ENCODE measurements around the gene TAF1C. TPM values are rescaled to one million over a fixed set of nuclear protein-coding genes. Genes with fewer than 3 reads are reported as not detected.

The TAF1C gene
- total and polyA plus RNA-seq, 2 experiments from 2014 or later: 37.2 to 57.4 TPM

DNA sequence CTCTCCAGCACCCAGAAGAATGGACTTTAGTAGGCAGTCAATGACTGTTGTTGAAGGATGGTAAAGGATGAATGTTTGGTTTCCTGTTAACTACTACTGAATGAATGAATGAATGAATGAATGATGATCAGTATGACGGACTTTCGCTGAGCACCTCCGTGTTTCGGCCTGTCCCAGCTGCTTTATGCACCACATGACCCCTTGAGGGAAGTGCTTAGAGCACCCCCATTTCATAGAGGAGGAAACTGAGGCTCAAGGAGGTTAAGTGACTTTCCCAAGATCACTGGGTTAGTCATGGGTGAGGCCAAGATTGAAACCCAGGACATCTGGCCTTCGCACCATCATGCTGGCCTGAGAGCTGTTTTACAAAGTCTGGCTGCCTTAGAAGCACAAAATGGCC, 46.1 kb upstream of the TAF1C start:
- Histone ChIP-seq H3K79me2 (replicated peaks; ENCODE audit: insufficient read depth) (no peaks in the 10 kb centered on the region), H3K27ac (ENCODE audit: low read depth) (no peak overlapping the region)

More for the DNA sequence above, 46.1 kb upstream of the TAF1C start:
- Histone ChIP-seq H3K9me2 (ENCODE audit: insufficient read depth) (no peaks in the 10 kb centered on the region), H3K4me3 (no peak overlapping the region), H3K36me3 (ENCODE audit: insufficient read depth) (no peaks in the 10 kb centered on the region), H3K27me3 (ENCODE audit: insufficient read depth) (no peaks in the 10 kb centered on the region), H3K4me1 (ENCODE audit: insufficient read depth) (peaks cover 2% of the 10 kb centered on the region), H3F3A (replicated peaks; ENCODE audit: low read depth) (no peaks in the 10 kb centered on the region), H2AFZ (no peak overlapping the region), H3K4me2 (no peak overlapping the region), H4K20me1 (replicated peaks; ENCODE audit: insufficient read depth) (no peaks in the 10 kb centered on the region)
- no peak for ATAC-seq
- DNase-seq (ENCODE audit: low spot score): no peak
- TF ChIP-seq ZNF114 (CRISPR knock-in tag; IDR thresholded peaks at IDR 0.05): no peak
- TF ChIP-seq, protein P1, sequence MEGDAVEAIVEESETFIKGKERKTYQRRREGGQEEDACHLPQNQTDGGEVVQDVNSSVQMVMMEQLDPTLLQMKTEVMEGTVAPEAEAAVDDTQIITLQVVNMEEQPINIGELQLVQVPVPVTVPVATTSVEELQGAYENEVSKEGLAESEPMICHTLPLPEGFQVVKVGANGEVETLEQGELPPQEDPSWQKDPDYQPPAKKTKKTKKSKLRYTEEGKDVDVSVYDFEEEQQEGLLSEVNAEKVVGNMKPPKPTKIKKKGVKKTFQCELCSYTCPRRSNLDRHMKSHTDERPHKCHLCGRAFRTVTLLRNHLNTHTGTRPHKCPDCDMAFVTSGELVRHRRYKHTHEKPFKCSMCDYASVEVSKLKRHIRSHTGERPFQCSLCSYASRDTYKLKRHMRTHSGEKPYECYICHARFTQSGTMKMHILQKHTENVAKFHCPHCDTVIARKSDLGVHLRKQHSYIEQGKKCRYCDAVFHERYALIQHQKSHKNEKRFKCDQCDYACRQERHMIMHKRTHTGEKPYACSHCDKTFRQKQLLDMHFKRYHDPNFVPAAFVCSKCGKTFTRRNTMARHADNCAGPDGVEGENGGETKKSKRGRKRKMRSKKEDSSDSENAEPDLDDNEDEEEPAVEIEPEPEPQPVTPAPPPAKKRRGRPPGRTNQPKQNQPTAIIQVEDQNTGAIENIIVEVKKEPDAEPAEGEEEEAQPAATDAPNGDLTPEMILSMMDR (conservative IDR thresholded peaks at IDR 0.05; ENCODE audit: low read depth in 2 of 2): no peak
- TF ChIP-seq POLR2AphosphoS5 (IDR thresholded peaks at IDR 0.05; ENCODE audit: low read depth): no peak
- TF ChIP-seq, protein P2, sequence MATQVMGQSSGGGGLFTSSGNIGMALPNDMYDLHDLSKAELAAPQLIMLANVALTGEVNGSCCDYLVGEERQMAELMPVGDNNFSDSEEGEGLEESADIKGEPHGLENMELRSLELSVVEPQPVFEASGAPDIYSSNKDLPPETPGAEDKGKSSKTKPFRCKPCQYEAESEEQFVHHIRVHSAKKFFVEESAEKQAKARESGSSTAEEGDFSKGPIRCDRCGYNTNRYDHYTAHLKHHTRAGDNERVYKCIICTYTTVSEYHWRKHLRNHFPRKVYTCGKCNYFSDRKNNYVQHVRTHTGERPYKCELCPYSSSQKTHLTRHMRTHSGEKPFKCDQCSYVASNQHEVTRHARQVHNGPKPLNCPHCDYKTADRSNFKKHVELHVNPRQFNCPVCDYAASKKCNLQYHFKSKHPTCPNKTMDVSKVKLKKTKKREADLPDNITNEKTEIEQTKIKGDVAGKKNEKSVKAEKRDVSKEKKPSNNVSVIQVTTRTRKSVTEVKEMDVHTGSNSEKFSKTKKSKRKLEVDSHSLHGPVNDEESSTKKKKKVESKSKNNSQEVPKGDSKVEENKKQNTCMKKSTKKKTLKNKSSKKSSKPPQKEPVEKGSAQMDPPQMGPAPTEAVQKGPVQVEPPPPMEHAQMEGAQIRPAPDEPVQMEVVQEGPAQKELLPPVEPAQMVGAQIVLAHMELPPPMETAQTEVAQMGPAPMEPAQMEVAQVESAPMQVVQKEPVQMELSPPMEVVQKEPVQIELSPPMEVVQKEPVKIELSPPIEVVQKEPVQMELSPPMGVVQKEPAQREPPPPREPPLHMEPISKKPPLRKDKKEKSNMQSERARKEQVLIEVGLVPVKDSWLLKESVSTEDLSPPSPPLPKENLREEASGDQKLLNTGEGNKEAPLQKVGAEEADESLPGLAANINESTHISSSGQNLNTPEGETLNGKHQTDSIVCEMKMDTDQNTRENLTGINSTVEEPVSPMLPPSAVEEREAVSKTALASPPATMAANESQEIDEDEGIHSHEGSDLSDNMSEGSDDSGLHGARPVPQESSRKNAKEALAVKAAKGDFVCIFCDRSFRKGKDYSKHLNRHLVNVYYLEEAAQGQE (IDR thresholded peaks at IDR 0.05; ENCODE audit: unreplicated experiment): no peak
- no peak for TF ChIP-seq ZNF331 (CRISPR knock-in tag; IDR thresholded peaks at IDR 0.05; ENCODE audit: low read depth)
- TF ChIP-seq EZH2 (IDR thresholded peaks at IDR 0.05; ENCODE audit: low read depth, unreplicated experiment): no peak
- no peak for TF ChIP-seq CREB1 (CRISPR knock-in tag; IDR thresholded peaks at IDR 0.05; ENCODE audit: low read depth)
- TF ChIP-seq NANOG (IDR thresholded peaks at IDR 0.05; ENCODE audit: borderline replicate concordance): no peak
- no peak for TF ChIP-seq JUNB (IDR thresholded peaks at IDR 0.05; ENCODE audit: unreplicated experiment)
- TF ChIP-seq, protein P3, sequence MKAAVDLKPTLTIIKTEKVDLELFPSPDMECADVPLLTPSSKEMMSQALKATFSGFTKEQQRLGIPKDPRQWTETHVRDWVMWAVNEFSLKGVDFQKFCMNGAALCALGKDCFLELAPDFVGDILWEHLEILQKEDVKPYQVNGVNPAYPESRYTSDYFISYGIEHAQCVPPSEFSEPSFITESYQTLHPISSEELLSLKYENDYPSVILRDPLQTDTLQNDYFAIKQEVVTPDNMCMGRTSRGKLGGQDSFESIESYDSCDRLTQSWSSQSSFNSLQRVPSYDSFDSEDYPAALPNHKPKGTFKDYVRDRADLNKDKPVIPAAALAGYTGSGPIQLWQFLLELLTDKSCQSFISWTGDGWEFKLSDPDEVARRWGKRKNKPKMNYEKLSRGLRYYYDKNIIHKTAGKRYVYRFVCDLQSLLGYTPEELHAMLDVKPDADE (IDR thresholded peaks at IDR 0.05): no peak
- TF ChIP-seq STAT1 (IDR thresholded peaks at IDR 0.05; ENCODE audit: unreplicated experiment): no peak
- Mint-ChIP-seq H3K4me3 (no peak overlapping the region), H3K9me3 (no peaks in the 10 kb centered on the region), H3K36me3 (ENCODE audit: low read depth) (no peaks in the 10 kb centered on the region), H3K4me1 (peaks cover 8% of the 10 kb centered on the region; the same call in 2 of the 3 replicates), H3K27ac (no peak overlapping the region), H3K27me3 (ENCODE audit: insufficient read depth, low read depth, poor library complexity) (peaks cover 5% of the 10 kb centered on the region)

Measured in GM23338 (cell line).